Panc1 (cell line): ENCODE measurements around the gene SLIT1. TPM values are rescaled to one million over a fixed set of nuclear protein-coding genes. Genes with fewer than 3 reads are reported as not detected.

Source experiments
- ATAC-seq: fragments of 200-7000 bp; cut with Tn5 transposase; 2 replicates; pipeline ENCODE4 v1.9.1; 2020; ENCODE audit warnings: mild to moderate bottlenecking, moderate library complexity
- BruUV-seq: library from RNA; stranded (reverse); fragments of 400-500 nt; replicated peaks from 2 replicates; lab custom pipeline; 2021; lab: Mats Ljungman, UMichigan
- CTCF ChIA-PET: fragments of 300-600 bp; sonication (Branson Sonifier 250); formaldehyde crosslinking; loops from one replicate; lab custom pipeline; 2022; ENCODE audit warnings: antibody characterized with exemption; lab: Charles Lee
- POLR2A ChIA-PET: fragments of 300-600 bp; sonication (Branson Sonifier 250); formaldehyde crosslinking; loops from one replicate; lab custom pipeline; 2022; ENCODE audit warnings: antibody characterized with exemption; lab: Charles Lee
- DNase-seq: peaks from one replicate; pipeline ENCODE4 v3.0.0-alpha.2; 2010; ENCODE audit warnings: low read depth, low spot score
- H3K27ac ChIP-seq: 2 replicates; pipeline ENCODE4 v1.5.1; 2011; ENCODE audit warnings: mild to moderate bottlenecking, low read length, inconsistent platforms
- H3K27me3 ChIP-seq: fragments of 200-500 bp; sonication (Bioruptor generic); 2 replicates; pipeline ENCODE4 v1.6.0; 2014; ENCODE audit warnings: low read length, inconsistent platforms; ENCODE audit not compliant: control insufficient read depth, insufficient read depth
- H3K36me3 ChIP-seq: fragments of 200-500 bp; sonication (Bioruptor generic); 2 replicates; pipeline ENCODE4 v1.5.1; 2014; ENCODE audit warnings: inconsistent platforms, mild to moderate bottlenecking, low read length, moderate library complexity; ENCODE audit not compliant: control insufficient read depth, insufficient read depth
- H3K4me1 ChIP-seq: 2 replicates; pipeline ENCODE4 v1.5.1; 2011; ENCODE audit warnings: inconsistent platforms, mild to moderate bottlenecking, low read length, moderate library complexity; ENCODE audit not compliant: control insufficient read depth, insufficient read depth
- H3K4me3 ChIP-seq, 2 experiments: 2 replicates each; pipeline ENCODE4 v1.5.1; 2011 to 2012; ENCODE audit warnings: low read depth in 2 of 2, low read length in 2 of 2, mild to moderate bottlenecking in 2 of 2, inconsistent platforms in 1 of 2, moderate library complexity in 1 of 2
- H3K9me3 ChIP-seq: fragments of 200-500 bp; sonication (Bioruptor generic); 2 replicates; pipeline ENCODE4 v1.5.1; 2014; ENCODE audit warnings: low read depth, mild to moderate bottlenecking, inconsistent platforms, low read length, moderate library complexity; ENCODE audit not compliant: control insufficient read depth, insufficient read depth
- POLR2AphosphoS5 ChIP-seq: IDR thresholded peaks from 2 replicates; pipeline ENCODE4 v1.6.1; 2012; ENCODE audit warnings: mild to moderate bottlenecking, low read depth, low read length, moderate library complexity
- SIN3A ChIP-seq: IDR thresholded peaks from 2 replicates; pipeline ENCODE4 v1.6.1; 2012; ENCODE audit warnings: low read depth, mild to moderate bottlenecking, low read length, moderate library complexity, borderline replicate concordance; ENCODE audit not compliant: insufficient read depth
- TCF7L2 ChIP-seq: IDR thresholded peaks from 2 replicates; pipeline ENCODE4 v1.6.1; 2011; ENCODE audit warnings: mild to moderate bottlenecking, low read depth, low read length, inconsistent platforms
- in situ Hi-C: cut with HindIII; loops from 2 replicates; pipeline ENCODE4 v1.10.0; 2016; ENCODE audit warnings: low sequenced_read_pairs, low pct_unique_long_range_greater_than_20kb
- intact Hi-C: fragments of 100-400 bp; cut with micrococcal nuclease; formaldehyde crosslinking; loops from one replicate; pipeline ENCODE4 v1.10.0; 2022; ENCODE audit not compliant: unreplicated experiment
- total RNA-seq: library from RNA; stranded (reverse); gene quantifications from one replicate; pipeline ENCODE4 v1.2.1, GENCODE V29; 2021; ENCODE audit not compliant: unreplicated experiment
- TF ChIP-seq, protein P1 (sequence below), 2 experiments: IDR thresholded peaks; 2 replicates each; pipeline ENCODE4 v1.6.1; 2011 to 2012; ENCODE audit warnings: low read depth in 2 of 2, control low read depth in 1 of 2, low read length in 1 of 2, mild to moderate bottlenecking in 1 of 2, moderate library complexity in 1 of 2; ENCODE audit not compliant: insufficient read depth in 1 of 2
- TF ChIP-seq, protein P2 (sequence below): fragments of 450-650 bp; IDR thresholded peaks from 2 replicates; pipeline ENCODE4 v1.5.1; 2017; ENCODE audit warnings: mild to moderate bottlenecking

Gene SLIT1
- total RNA-seq, 1 experiment from 2014 or later: 2.6 TPM

DNA sequence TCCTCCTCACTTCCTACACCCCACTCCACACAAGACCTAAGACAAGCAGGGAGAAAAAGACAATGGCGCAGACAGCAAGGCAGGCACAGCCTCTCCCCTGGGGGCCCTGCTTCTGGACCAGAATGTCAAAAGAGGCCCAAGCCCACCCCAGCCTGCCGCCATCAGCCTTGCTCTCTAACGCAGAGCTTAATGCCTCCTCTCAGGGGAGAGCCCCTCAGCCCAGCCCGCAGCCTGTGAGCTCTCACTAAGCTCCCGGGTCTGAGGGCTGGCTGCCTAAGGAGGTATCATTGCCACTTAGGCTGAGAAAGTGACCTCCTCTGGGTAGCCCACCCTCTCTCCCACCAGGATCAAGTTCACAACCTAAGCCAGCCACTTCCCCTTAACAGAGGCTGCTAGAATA is 16.7 kb downstream of the SLIT1 start:
- CTCF ChIA-PET: no interaction called here
- H3K4me3 ChIP-seq: no peak overlapping the region
- DNase-seq (no peak), ATAC-seq (no peak)
- no peaks in the 10 kb centered on the region for H3K36me3 ChIP-seq
- no TSS peak for BruUV-seq
- in situ Hi-C loops (no loop called here), intact Hi-C loops (no loop called here)
- POLR2A ChIA-PET: no interaction called here
- H3K27me3 ChIP-seq: no peaks in the 10 kb centered on the region; the same call in 1 of the 2 replicates
- H3K4me1 ChIP-seq: no peaks in the 10 kb centered on the region
- TF ChIP-seq, protein P1, sequence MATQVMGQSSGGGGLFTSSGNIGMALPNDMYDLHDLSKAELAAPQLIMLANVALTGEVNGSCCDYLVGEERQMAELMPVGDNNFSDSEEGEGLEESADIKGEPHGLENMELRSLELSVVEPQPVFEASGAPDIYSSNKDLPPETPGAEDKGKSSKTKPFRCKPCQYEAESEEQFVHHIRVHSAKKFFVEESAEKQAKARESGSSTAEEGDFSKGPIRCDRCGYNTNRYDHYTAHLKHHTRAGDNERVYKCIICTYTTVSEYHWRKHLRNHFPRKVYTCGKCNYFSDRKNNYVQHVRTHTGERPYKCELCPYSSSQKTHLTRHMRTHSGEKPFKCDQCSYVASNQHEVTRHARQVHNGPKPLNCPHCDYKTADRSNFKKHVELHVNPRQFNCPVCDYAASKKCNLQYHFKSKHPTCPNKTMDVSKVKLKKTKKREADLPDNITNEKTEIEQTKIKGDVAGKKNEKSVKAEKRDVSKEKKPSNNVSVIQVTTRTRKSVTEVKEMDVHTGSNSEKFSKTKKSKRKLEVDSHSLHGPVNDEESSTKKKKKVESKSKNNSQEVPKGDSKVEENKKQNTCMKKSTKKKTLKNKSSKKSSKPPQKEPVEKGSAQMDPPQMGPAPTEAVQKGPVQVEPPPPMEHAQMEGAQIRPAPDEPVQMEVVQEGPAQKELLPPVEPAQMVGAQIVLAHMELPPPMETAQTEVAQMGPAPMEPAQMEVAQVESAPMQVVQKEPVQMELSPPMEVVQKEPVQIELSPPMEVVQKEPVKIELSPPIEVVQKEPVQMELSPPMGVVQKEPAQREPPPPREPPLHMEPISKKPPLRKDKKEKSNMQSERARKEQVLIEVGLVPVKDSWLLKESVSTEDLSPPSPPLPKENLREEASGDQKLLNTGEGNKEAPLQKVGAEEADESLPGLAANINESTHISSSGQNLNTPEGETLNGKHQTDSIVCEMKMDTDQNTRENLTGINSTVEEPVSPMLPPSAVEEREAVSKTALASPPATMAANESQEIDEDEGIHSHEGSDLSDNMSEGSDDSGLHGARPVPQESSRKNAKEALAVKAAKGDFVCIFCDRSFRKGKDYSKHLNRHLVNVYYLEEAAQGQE (IDR thresholded peaks at IDR 0.05; ENCODE audit: insufficient read depth in 1 of 2, low read depth in 2 of 2, low read length in 1 of 2): no peak
- TF ChIP-seq TCF7L2: no peak
- no peak for TF ChIP-seq POLR2AphosphoS5
- TF ChIP-seq, protein P2, sequence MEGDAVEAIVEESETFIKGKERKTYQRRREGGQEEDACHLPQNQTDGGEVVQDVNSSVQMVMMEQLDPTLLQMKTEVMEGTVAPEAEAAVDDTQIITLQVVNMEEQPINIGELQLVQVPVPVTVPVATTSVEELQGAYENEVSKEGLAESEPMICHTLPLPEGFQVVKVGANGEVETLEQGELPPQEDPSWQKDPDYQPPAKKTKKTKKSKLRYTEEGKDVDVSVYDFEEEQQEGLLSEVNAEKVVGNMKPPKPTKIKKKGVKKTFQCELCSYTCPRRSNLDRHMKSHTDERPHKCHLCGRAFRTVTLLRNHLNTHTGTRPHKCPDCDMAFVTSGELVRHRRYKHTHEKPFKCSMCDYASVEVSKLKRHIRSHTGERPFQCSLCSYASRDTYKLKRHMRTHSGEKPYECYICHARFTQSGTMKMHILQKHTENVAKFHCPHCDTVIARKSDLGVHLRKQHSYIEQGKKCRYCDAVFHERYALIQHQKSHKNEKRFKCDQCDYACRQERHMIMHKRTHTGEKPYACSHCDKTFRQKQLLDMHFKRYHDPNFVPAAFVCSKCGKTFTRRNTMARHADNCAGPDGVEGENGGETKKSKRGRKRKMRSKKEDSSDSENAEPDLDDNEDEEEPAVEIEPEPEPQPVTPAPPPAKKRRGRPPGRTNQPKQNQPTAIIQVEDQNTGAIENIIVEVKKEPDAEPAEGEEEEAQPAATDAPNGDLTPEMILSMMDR: no peak
- TF ChIP-seq SIN3A: no peak
- no peaks in the 10 kb centered on the region for H3K9me3 ChIP-seq
- no peak overlapping the region for H3K27ac ChIP-seq

DNA sequence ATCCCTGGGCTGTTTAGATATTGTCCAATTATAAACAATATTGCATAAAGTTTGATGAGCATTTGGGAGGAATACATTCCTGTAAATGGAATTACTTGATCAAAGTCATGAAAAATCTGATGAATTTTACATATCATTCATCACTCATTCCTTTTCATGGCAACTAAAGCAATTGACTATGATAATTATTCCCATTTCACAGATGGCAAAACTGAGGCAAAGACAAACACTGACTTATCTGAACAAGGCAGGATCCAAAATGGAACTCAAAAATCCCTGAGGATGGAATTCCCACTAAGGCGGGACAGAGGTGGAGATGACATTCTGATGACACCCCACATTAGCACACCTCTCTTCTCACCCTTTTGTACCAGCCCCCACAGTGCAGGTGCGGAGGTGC is 17.1 kb downstream of the SLIT1 start:
- in situ Hi-C loops: no loop called here

More for the DNA sequence above, 17.1 kb downstream of the SLIT1 start:
- no peak for ATAC-seq
- intact Hi-C loops: no loop called here
- H3K4me3 ChIP-seq: no peak overlapping the region
- H3K27ac ChIP-seq: no peak overlapping the region
- H3K27me3 ChIP-seq: no peaks in the 10 kb centered on the region; the same call in 1 of the 2 replicates
- no TSS peak for BruUV-seq
- no peaks in the 10 kb centered on the region for H3K36me3 ChIP-seq
- TF ChIP-seq TCF7L2: no peak
- TF ChIP-seq POLR2AphosphoS5: no peak
- TF ChIP-seq, protein P1 (IDR thresholded peaks at IDR 0.05; ENCODE audit: insufficient read depth in 1 of 2, low read depth in 2 of 2, low read length in 1 of 2): no peak
- no peak for TF ChIP-seq SIN3A
- TF ChIP-seq, protein P2: no peak
- H3K9me3 ChIP-seq: no peaks in the 10 kb centered on the region
- H3K4me1 ChIP-seq: no peaks in the 10 kb centered on the region
- DNase-seq: no peak
- ChIA-PET POLR2A (no interaction called here), CTCF (no interaction called here)
